ENCODE results near the gene TCEAL4. TPM values are rescaled to one million over a fixed set of nuclear protein-coding genes. Genes with fewer than 3 reads are reported as not detected.

The TCEAL4 gene
- total RNA-seq, 1 experiment from 2014 or later, result 29.8 TPM

GRCh38 chrX:103565197-103565596 lies 20.1 kb upstream of the TCEAL4 start:
- no peak for ATAC-seq
- no peak overlapping the region for H2AFZ ChIP-seq (ENCODE audit: low read length)
- H3F3A ChIP-seq (ENCODE audit: low read length, unreplicated experiment), result no peaks in the 10 kb centered on the region
- H3K4me3 ChIP-seq (ENCODE audit: low read length), result no peak overlapping the region
- H3K27ac ChIP-seq (ENCODE audit: low read length), result no peak overlapping the region
- H3K4me2 ChIP-seq (ENCODE audit: low read length), result no peak overlapping the region
- no peaks in the 10 kb centered on the region for H3K9me3 ChIP-seq (ENCODE audit: low read length)
- POLR2A ChIA-PET (ENCODE audit: unreplicated experiment), result no interaction called here
- CTCF ChIA-PET, result no interaction called here
- intact Hi-C loops (cut with micrococcal nuclease), result no loop called here
- no peaks in the 10 kb centered on the region for H3K27me3 ChIP-seq (ENCODE audit: low read length)
- no TSS peak for BruUV-seq (replicated peaks)
- DNase-seq, result no peak
- H3K36me3 ChIP-seq (ENCODE audit: low read depth, low read length), result no peaks in the 10 kb centered on the region
- no peaks in the 10 kb centered on the region for H4K20me1 ChIP-seq (ENCODE audit: low read length)
- no peaks in the 10 kb centered on the region for H3K79me2 ChIP-seq (ENCODE audit: low read length)
- H3K9ac ChIP-seq (ENCODE audit: low read length), result no peak overlapping the region
- H3K9me2 ChIP-seq (replicated peaks; ENCODE audit: low read length), result no peaks in the 10 kb centered on the region
- TF ChIP-seq EZH2 (IDR thresholded peaks at IDR 0.05; ENCODE audit: low read length, unreplicated experiment), result no peak
- no peak for TF ChIP-seq EZH2phosphoT487 (IDR thresholded peaks at IDR 0.05; ENCODE audit: borderline replicate concordance, low read length)
- no peak for TF ChIP-seq CTCF (conservative IDR thresholded peaks at IDR 0.05; ENCODE audit: low read depth, low read length)
- H3K4me1 ChIP-seq (ENCODE audit: insufficient read depth, low read length), result peaks cover 5% of the 10 kb centered on the region; the same call in 1 of the 2 replicates

- Histone ChIP-seq H3K9ac (ENCODE audit: low read length) (no peak overlapping the region), H3K36me3 (ENCODE audit: low read depth, low read length) (no peaks in the 10 kb centered on the region), H3K9me2 (replicated peaks; ENCODE audit: low read length) (no peaks in the 10 kb centered on the region), H3K9me3 (ENCODE audit: low read length) (no peaks in the 10 kb centered on the region), H3K27ac (ENCODE audit: low read length) (no peak overlapping the region), H4K20me1 (ENCODE audit: low read length) (no peaks in the 10 kb centered on the region), H3K27me3 (ENCODE audit: low read length) (no peaks in the 10 kb centered on the region), H3K79me2 (ENCODE audit: low read length) (no peaks in the 10 kb centered on the region), H3K4me2 (ENCODE audit: low read length) (no peak overlapping the region), H3F3A (ENCODE audit: low read length, unreplicated experiment) (no peaks in the 10 kb centered on the region), H2AFZ (ENCODE audit: low read length) (no peak overlapping the region), H3K4me3 (ENCODE audit: low read length) (no peak overlapping the region), H3K4me1 (ENCODE audit: insufficient read depth, low read length) (peaks cover 5% of the 10 kb centered on the region; the same call in 1 of the 2 replicates)
- no TSS peak for BruUV-seq (replicated peaks)
- intact Hi-C loops (cut with micrococcal nuclease), result no loop called here
- POLR2A ChIA-PET (ENCODE audit: unreplicated experiment), result interaction anchor here (0.7 kb wide), 1 partner anchor 15 kb away, joined by 7 read pairs; no protein-coding TSS in a partner anchor
- ATAC-seq, result peak; percentile 87
- peak; percentile 67 for DNase-seq
- TF ChIP-seq EZH2phosphoT487 (IDR thresholded peaks at IDR 0.05; ENCODE audit: borderline replicate concordance, low read length) (no peak), EZH2 (IDR thresholded peaks at IDR 0.05; ENCODE audit: low read length, unreplicated experiment) (no peak), CTCF (conservative IDR thresholded peaks at IDR 0.05; ENCODE audit: low read depth, low read length) (no peak)
- CTCF ChIA-PET, result no interaction called here
Observed at GRCh38 chrX:103565752-103566151, 19.6 kb upstream of the TCEAL4 start.

DNA sequence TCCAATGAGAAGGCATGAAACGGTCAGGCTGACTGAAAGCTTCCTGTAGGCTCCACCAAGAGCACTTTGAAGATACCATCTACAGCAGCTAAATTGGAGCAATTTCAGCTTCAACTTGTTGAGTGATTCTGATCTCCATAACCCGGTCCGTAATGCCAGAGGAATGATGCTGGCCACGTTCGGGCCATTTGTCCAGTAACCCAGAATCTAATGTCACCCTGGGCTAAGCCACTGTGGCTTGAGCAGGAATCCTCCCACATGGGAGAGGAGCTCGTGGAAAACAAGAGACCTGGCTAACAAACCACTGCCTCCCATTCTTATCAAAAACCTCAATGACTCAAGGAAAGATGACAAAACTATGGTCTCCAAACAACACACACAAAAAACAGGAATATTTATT lies 14.2 kb upstream of the TCEAL4 start:
- Histone ChIP-seq H3K4me1 (ENCODE audit: insufficient read depth, low read length) (no peaks in the 10 kb centered on the region), H3K27ac (ENCODE audit: low read length) (no peak overlapping the region), H3K4me2 (ENCODE audit: low read length) (no peak overlapping the region), H4K20me1 (ENCODE audit: low read length) (no peaks in the 10 kb centered on the region), H3K27me3 (ENCODE audit: low read length) (no peaks in the 10 kb centered on the region), H3K9ac (ENCODE audit: low read length) (no peak overlapping the region), H2AFZ (ENCODE audit: low read length) (no peak overlapping the region), H3K9me2 (replicated peaks; ENCODE audit: low read length) (no peaks in the 10 kb centered on the region), H3K79me2 (ENCODE audit: low read length) (no peaks in the 10 kb centered on the region), H3K9me3 (ENCODE audit: low read length) (no peaks in the 10 kb centered on the region), H3K36me3 (ENCODE audit: low read depth, low read length) (no peaks in the 10 kb centered on the region), H3K4me3 (ENCODE audit: low read length) (no peak overlapping the region), H3F3A (ENCODE audit: low read length, unreplicated experiment) (no peaks in the 10 kb centered on the region)
- ChIA-PET CTCF (no interaction called here), POLR2A (ENCODE audit: unreplicated experiment) (no interaction called here)
- no TSS peak for BruUV-seq (replicated peaks)
- DNase-seq, result no peak
- TF ChIP-seq EZH2 (IDR thresholded peaks at IDR 0.05; ENCODE audit: low read length, unreplicated experiment), result no peak
- no peak for TF ChIP-seq CTCF (conservative IDR thresholded peaks at IDR 0.05; ENCODE audit: low read depth, low read length)
- no peak for TF ChIP-seq EZH2phosphoT487 (IDR thresholded peaks at IDR 0.05; ENCODE audit: borderline replicate concordance, low read length)
- intact Hi-C loops (cut with micrococcal nuclease), result no loop called here
- ATAC-seq, result no peak

Data from PC-3 (cell line).